ENCODE measurements around the gene AFAP1L2.

Gene AFAP1L2

DNA sequence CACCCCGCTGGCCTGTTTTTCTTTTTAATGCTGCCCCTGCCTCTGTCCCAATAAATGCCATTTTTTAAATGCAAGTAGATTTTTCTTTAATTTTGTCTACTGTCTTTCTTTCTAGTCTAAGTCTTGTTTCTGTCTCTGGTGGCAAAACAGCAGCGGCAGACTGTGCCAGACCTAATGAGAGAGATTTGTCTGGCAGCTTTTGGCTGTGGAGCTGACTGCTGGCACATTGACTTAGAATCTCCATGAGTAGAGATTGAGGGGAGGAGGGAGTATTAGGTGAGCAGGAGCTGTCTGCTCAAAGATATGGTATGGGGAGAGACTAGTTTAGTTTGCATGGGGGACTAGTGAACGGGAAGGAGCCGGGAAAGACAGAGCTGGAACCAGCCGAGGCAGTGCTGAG, 152.2 kb downstream of the AFAP1L2 start:
- H4K20me1 ChIP-seq (ENCODE audit: insufficient read depth, low read length, poor library complexity, severe bottlenecking): no peaks in the 10 kb centered on the region
- H3K4me2 ChIP-seq (ENCODE audit: low read depth, low read length, poor library complexity, severe bottlenecking): no peak overlapping the region
- H3F3A ChIP-seq (ENCODE audit: low read depth): no peaks in the 10 kb centered on the region; the same call in 1 of the 2 replicates
- no peaks in the 10 kb centered on the region for H3K36me3 ChIP-seq (ENCODE audit: insufficient read depth, low read length)
- peaks cover 9% of the 10 kb centered on the region for H3K4me1 ChIP-seq (ENCODE audit: insufficient read depth, low read length, poor library complexity, severe bottlenecking)
- H3K27me3 ChIP-seq (ENCODE audit: insufficient read depth, low read length, poor library complexity, severe bottlenecking): no peaks in the 10 kb centered on the region
- TF ChIP-seq, protein P1, sequence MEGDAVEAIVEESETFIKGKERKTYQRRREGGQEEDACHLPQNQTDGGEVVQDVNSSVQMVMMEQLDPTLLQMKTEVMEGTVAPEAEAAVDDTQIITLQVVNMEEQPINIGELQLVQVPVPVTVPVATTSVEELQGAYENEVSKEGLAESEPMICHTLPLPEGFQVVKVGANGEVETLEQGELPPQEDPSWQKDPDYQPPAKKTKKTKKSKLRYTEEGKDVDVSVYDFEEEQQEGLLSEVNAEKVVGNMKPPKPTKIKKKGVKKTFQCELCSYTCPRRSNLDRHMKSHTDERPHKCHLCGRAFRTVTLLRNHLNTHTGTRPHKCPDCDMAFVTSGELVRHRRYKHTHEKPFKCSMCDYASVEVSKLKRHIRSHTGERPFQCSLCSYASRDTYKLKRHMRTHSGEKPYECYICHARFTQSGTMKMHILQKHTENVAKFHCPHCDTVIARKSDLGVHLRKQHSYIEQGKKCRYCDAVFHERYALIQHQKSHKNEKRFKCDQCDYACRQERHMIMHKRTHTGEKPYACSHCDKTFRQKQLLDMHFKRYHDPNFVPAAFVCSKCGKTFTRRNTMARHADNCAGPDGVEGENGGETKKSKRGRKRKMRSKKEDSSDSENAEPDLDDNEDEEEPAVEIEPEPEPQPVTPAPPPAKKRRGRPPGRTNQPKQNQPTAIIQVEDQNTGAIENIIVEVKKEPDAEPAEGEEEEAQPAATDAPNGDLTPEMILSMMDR (conservative IDR thresholded peaks at IDR 0.05; ENCODE audit: low read length): no peak
- no peak for TF ChIP-seq EZH2phosphoT487 (IDR thresholded peaks at IDR 0.05; ENCODE audit: borderline replicate concordance)
- H2AFZ ChIP-seq (ENCODE audit: low read length): no peak overlapping the region
- no peak overlapping the region for H3K4me3 ChIP-seq (ENCODE audit: low read length, poor library complexity, severe bottlenecking)
- no peaks in the 10 kb centered on the region for H3K9me3 ChIP-seq (ENCODE audit: insufficient read depth, low read depth, low read length)
- H3K79me2 ChIP-seq (ENCODE audit: insufficient read depth, low read length): no peaks in the 10 kb centered on the region
- no peaks in the 10 kb centered on the region for H3K9me2 ChIP-seq (replicated peaks; ENCODE audit: low read depth, low read length)
- H3K9ac ChIP-seq (ENCODE audit: low read depth, low read length, poor library complexity, severe bottlenecking): no peak overlapping the region

DNA sequence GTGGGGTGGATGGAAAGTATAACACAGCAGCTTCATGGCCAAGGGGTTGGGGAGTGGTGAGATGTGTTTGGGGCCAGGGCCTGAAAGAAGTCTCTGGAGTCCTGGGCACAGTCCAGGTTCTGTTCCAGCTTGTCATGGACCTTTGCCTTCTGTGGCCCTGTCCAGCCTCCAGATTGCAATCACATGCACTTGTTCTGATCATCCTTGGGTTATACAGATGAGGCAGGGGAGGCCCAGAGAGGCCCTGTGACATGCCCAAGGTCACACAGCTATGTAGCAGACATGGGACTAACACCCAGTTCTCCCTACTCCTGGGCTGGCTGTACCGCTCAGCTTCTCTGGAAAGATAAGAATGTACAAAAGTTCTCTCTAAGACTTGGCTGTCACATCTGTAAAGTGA, 153.6 kb downstream of the AFAP1L2 start:
- Histone ChIP-seq H4K20me1 (ENCODE audit: insufficient read depth, low read length, poor library complexity, severe bottlenecking) (no peaks in the 10 kb centered on the region), H3K9ac (ENCODE audit: low read depth, low read length, poor library complexity, severe bottlenecking) (no peak overlapping the region), H3K9me2 (replicated peaks; ENCODE audit: low read depth, low read length) (no peaks in the 10 kb centered on the region), H3K4me3 (ENCODE audit: low read length, poor library complexity, severe bottlenecking) (no peak overlapping the region), H3K4me1 (ENCODE audit: insufficient read depth, low read length, poor library complexity, severe bottlenecking) (peaks cover 7% of the 10 kb centered on the region), H3K9me3 (ENCODE audit: insufficient read depth, low read depth, low read length) (no peaks in the 10 kb centered on the region), H3F3A (ENCODE audit: low read depth) (no peaks in the 10 kb centered on the region), H3K79me2 (ENCODE audit: insufficient read depth, low read length) (no peaks in the 10 kb centered on the region), H3K36me3 (ENCODE audit: insufficient read depth, low read length) (no peaks in the 10 kb centered on the region), H2AFZ (ENCODE audit: low read length) (no peak overlapping the region), H3K4me2 (ENCODE audit: low read depth, low read length, poor library complexity, severe bottlenecking) (no peak overlapping the region), H3K27me3 (ENCODE audit: insufficient read depth, low read length, poor library complexity, severe bottlenecking) (no peaks in the 10 kb centered on the region)
- TF ChIP-seq, protein P1 (conservative IDR thresholded peaks at IDR 0.05; ENCODE audit: low read length): no peak
- no peak for TF ChIP-seq EZH2phosphoT487 (IDR thresholded peaks at IDR 0.05; ENCODE audit: borderline replicate concordance)

DNA sequence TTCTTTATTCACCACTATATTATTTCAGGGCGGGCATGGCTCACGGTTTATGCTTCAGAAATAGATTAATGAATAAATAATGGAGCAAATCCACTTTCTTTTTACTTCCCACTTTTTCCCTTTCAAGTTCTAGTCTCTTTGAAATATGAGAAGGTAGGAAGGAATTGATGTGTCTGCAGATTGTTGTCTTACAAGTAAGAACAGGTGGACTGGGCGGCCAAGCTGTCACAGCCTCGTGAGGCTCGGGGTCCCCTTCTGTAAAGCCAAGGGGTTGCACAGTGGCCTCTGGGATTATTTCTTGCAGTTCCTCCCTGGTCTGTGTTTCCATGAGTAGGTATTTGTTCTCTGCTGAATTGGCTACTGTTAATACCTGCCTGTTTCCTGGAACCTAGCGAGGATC, 154.1 kb downstream of the AFAP1L2 start:
- no peaks in the 10 kb centered on the region for H3K79me2 ChIP-seq (ENCODE audit: insufficient read depth, low read length)
- no peaks in the 10 kb centered on the region for H3K36me3 ChIP-seq (ENCODE audit: insufficient read depth, low read length)
- no peak overlapping the region for H2AFZ ChIP-seq (ENCODE audit: low read length)
- H3K27me3 ChIP-seq (ENCODE audit: insufficient read depth, low read length, poor library complexity, severe bottlenecking): no peaks in the 10 kb centered on the region
- H3K4me3 ChIP-seq (ENCODE audit: low read length, poor library complexity, severe bottlenecking): no peak overlapping the region
- H3K9me2 ChIP-seq (replicated peaks; ENCODE audit: low read depth, low read length): no peaks in the 10 kb centered on the region
- no peaks in the 10 kb centered on the region for H3F3A ChIP-seq (ENCODE audit: low read depth)
- no peak for TF ChIP-seq EZH2phosphoT487 (IDR thresholded peaks at IDR 0.05; ENCODE audit: borderline replicate concordance)
- TF ChIP-seq, protein P1 (conservative IDR thresholded peaks at IDR 0.05; ENCODE audit: low read length): no peak
- no peak overlapping the region for H3K4me2 ChIP-seq (ENCODE audit: low read depth, low read length, poor library complexity, severe bottlenecking)
- H3K9ac ChIP-seq (ENCODE audit: low read depth, low read length, poor library complexity, severe bottlenecking): no peak overlapping the region
- H3K4me1 ChIP-seq (ENCODE audit: insufficient read depth, low read length, poor library complexity, severe bottlenecking): peaks cover 7% of the 10 kb centered on the region
- H4K20me1 ChIP-seq (ENCODE audit: insufficient read depth, low read length, poor library complexity, severe bottlenecking): no peaks in the 10 kb centered on the region
- H3K9me3 ChIP-seq (ENCODE audit: insufficient read depth, low read depth, low read length): no peaks in the 10 kb centered on the region
